ENCODE measurements around the gene TBCEL.

- TF ChIP-seq, protein P1, sequence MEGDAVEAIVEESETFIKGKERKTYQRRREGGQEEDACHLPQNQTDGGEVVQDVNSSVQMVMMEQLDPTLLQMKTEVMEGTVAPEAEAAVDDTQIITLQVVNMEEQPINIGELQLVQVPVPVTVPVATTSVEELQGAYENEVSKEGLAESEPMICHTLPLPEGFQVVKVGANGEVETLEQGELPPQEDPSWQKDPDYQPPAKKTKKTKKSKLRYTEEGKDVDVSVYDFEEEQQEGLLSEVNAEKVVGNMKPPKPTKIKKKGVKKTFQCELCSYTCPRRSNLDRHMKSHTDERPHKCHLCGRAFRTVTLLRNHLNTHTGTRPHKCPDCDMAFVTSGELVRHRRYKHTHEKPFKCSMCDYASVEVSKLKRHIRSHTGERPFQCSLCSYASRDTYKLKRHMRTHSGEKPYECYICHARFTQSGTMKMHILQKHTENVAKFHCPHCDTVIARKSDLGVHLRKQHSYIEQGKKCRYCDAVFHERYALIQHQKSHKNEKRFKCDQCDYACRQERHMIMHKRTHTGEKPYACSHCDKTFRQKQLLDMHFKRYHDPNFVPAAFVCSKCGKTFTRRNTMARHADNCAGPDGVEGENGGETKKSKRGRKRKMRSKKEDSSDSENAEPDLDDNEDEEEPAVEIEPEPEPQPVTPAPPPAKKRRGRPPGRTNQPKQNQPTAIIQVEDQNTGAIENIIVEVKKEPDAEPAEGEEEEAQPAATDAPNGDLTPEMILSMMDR (conservative IDR thresholded peaks at IDR 0.05 in 1 of 2, IDR thresholded peaks at IDR 0.05 in 1 of 2; ENCODE audit: extremely low read depth in 1 of 2, insufficient read depth in 1 of 2, low read depth in 1 of 2, low read length in 2 of 2): no peak
- no peak for TF ChIP-seq EZH2 (IDR thresholded peaks at IDR 0.05; ENCODE audit: borderline replicate concordance, low read length)
Observed at GRCh38 chr11:120977266-120978137, 46.4 kb upstream of the TBCEL start.
